Forelimb muscle (tissue), 1 donor: ENCODE measurements around the gene TEDC1. TPM values are rescaled to one million over a fixed set of nuclear protein-coding genes. Genes with fewer than 3 reads are reported as not detected.

Experiments used
- DNase-seq: peaks from one replicate; pipeline ENCODE4 v3.0.0-alpha.2; 2013; ENCODE audit warnings: low read depth
- polyA plus RNA-seq: library from polyadenylated mRNA; unstranded; fragments of 120-200 nt; gene quantifications from one replicate; pipeline ENCODE4 v1.2.1, GENCODE V29; 2013; ENCODE audit not compliant: insufficient read length

The TEDC1 gene
- polyA plus RNA-seq, 1 donor, result 4.5 TPM

GRCh38 chr14:105525326-105525725, 34.3 kb downstream of the TEDC1 start:
- DNase-seq, result no peak

- no peak for DNase-seq
Measured at GRCh38 chr14:105525861-105526775, 35.1 kb downstream of the TEDC1 start, which contains the start of gene TMEM121. TMEM121 (plus strand) TSS chr14:105526583; CDS start chr14:105528835, 2,252 bp downstream.

GRCh38 chr14:105526776-105527380, 35.8 kb downstream of the TEDC1 start:
- no peak for DNase-seq

GRCh38 chr14:105527381-105527825, 36.4 kb downstream of the TEDC1 start:
- DNase-seq, result no peak

GRCh38 chr14:105527826-105528585, 37.0 kb downstream of the TEDC1 start:
- peak; percentile 20 for DNase-seq

- DNase-seq, result no peak
Measured at GRCh38 chr14:105528586-105529318, 37.7 kb downstream of the TEDC1 start.

GRCh38 chr14:105529319-105529568, 38.2 kb downstream of the TEDC1 start:
- DNase-seq, result no peak

GRCh38 chr14:105529569-105530284, 38.7 kb downstream of the TEDC1 start:
- no peak for DNase-seq

- no peak for DNase-seq
Measured at GRCh38 chr14:105530285-105531087, 39.4 kb downstream of the TEDC1 start.

- no peak for DNase-seq
Measured at GRCh38 chr14:105531088-105531893, 40.2 kb downstream of the TEDC1 start.

GRCh38 chr14:105531894-105532623, 41.0 kb downstream of the TEDC1 start:
- DNase-seq, result no peak

GRCh38 chr14:105532735-105533141, 41.7 kb downstream of the TEDC1 start:
- no peak for DNase-seq

GRCh38 chr14:105533391-105533790, 42.3 kb downstream of the TEDC1 start:
- DNase-seq, result no peak

- no peak for DNase-seq
Measured at GRCh38 chr14:105533811-105534498, 42.9 kb downstream of the TEDC1 start.

GRCh38 chr14:105534586-105534985, 43.5 kb downstream of the TEDC1 start:
- DNase-seq, result no peak

GRCh38 chr14:105536051-105536450, 45.0 kb downstream of the TEDC1 start:
- no peak for DNase-seq

GRCh38 chr14:105536691-105537579, 45.9 kb downstream of the TEDC1 start:
- no peak for DNase-seq
